GM18870 (cell line): ENCODE data around the gene FHOD3.

ENCODE experiments used
- ATAC-seq: cut with Tn5 transposase; IDR thresholded peaks from one replicate; pipeline ENCODE4 v1.9.1; 2021; ENCODE audit warnings: moderate library complexity; ENCODE audit not compliant: unreplicated experiment

The FHOD3 gene

GRCh38 chr18:36724169-36724568 is 426.7 kb downstream of the FHOD3 start:
- ATAC-seq = no peak

GRCh38 chr18:36724591-36725001 is 427.1 kb downstream of the FHOD3 start:
- ATAC-seq = no peak

GRCh38 chr18:36728345-36728744 is 430.8 kb downstream of the FHOD3 start:
- ATAC-seq = no peak

- no peak for ATAC-seq
These were observed 431.7 kb downstream of the FHOD3 start for GRCh38 chr18:36729197-36729596.

- ATAC-seq = no peak
These were observed 434.8 kb downstream of the FHOD3 start for GRCh38 chr18:36732264-36732663.

- no peak for ATAC-seq
These were observed 435.6 kb downstream of the FHOD3 start for GRCh38 chr18:36733150-36733549.

- ATAC-seq = no peak
These were observed 437.1 kb downstream of the FHOD3 start for GRCh38 chr18:36734596-36734995.

- ATAC-seq = no peak
These were observed 437.6 kb downstream of the FHOD3 start for GRCh38 chr18:36735130-36735529.

GRCh38 chr18:36736094-36736493 is 438.6 kb downstream of the FHOD3 start:
- no peak for ATAC-seq

- no peak for ATAC-seq
These were observed 439.8 kb downstream of the FHOD3 start for GRCh38 chr18:36737316-36737715.

- no peak for ATAC-seq
These were observed 446.9 kb downstream of the FHOD3 start for GRCh38 chr18:36744261-36744876.

- ATAC-seq = no peak
These were observed 447.9 kb downstream of the FHOD3 start for GRCh38 chr18:36745219-36745975.

GRCh38 chr18:36752929-36753865 is 455.7 kb downstream of the FHOD3 start:
- no peak for ATAC-seq

- ATAC-seq = no peak
These were observed 458.7 kb downstream of the FHOD3 start for GRCh38 chr18:36756242-36756641.

GRCh38 chr18:36757081-36757480 is 459.6 kb downstream of the FHOD3 start:
- no peak for ATAC-seq

- ATAC-seq = no peak
These were observed 460.5 kb downstream of the FHOD3 start for GRCh38 chr18:36757991-36758390.

GRCh38 chr18:36758623-36759022 is 461.1 kb downstream of the FHOD3 start:
- no peak for ATAC-seq

GRCh38 chr18:36759167-36759776 is 461.8 kb downstream of the FHOD3 start:
- ATAC-seq = no peak

- no peak for ATAC-seq
These were observed 463.1 kb downstream of the FHOD3 start for GRCh38 chr18:36760598-36760997.

GRCh38 chr18:36761186-36761698 is 463.7 kb downstream of the FHOD3 start:
- no peak for ATAC-seq

- no peak for ATAC-seq
These were observed 464.6 kb downstream of the FHOD3 start for GRCh38 chr18:36762074-36762473.
